GM10847 (cell line): ENCODE measurements around the gene LYL1.

Experiments used
- POLR2A ChIP-seq: IDR thresholded peaks from 2 replicates; pipeline ENCODE4 v1.6.1; 2011; ENCODE audit not compliant: insufficient read length; ENCODE audit errors: extremely low read depth

Gene LYL1

GRCh38 chr19:13064092-13064489 is 38.6 kb downstream of the LYL1 start:
- no peak for TF ChIP-seq POLR2A

- TF ChIP-seq POLR2A = no peak
Measured at GRCh38 chr19:13063461-13064091, 39.1 kb downstream of the LYL1 start.

GRCh38 chr19:13062317-13062716 is 40.3 kb downstream of the LYL1 start:
- TF ChIP-seq POLR2A = no peak

GRCh38 chr19:13060964-13061927 is 41.4 kb downstream of the LYL1 start:
- TF ChIP-seq POLR2A = no peak

- no peak for TF ChIP-seq POLR2A
Measured at GRCh38 chr19:13060233-13060963, 42.3 kb downstream of the LYL1 start.

GRCh38 chr19:13058951-13059660 is 43.6 kb downstream of the LYL1 start:
- no peak for TF ChIP-seq POLR2A

GRCh38 chr19:13057744-13058143 is 44.9 kb downstream of the LYL1 start:
- no peak for TF ChIP-seq POLR2A

GRCh38 chr19:13057147-13057572 is 45.5 kb downstream of the LYL1 start:
- no peak for TF ChIP-seq POLR2A

- no peak for TF ChIP-seq POLR2A
Measured at GRCh38 chr19:13056052-13056660, 46.5 kb downstream of the LYL1 start.

- TF ChIP-seq POLR2A = no peak
Measured at GRCh38 chr19:13055213-13056051, 47.2 kb downstream of the LYL1 start.

GRCh38 chr19:13054626-13055212 is 47.9 kb downstream of the LYL1 start:
- TF ChIP-seq POLR2A = no peak

- TF ChIP-seq POLR2A = no peak
Measured at GRCh38 chr19:13053761-13054625, 48.7 kb downstream of the LYL1 start.
